HG03139 (cell line): ENCODE measurements around the gene ZC3H18.

ENCODE experiments used
- ATAC-seq: cut with Tn5 transposase; IDR thresholded peaks from one replicate; pipeline ENCODE4 v1.9.1; 2021; ENCODE audit not compliant: unreplicated experiment

ZC3H18 gene

GRCh38 chr16:88548985-88549384, 21.2 kb upstream of the ZC3H18 start:
- ATAC-seq, result no peak

GRCh38 chr16:88549671-88550245, 20.4 kb upstream of the ZC3H18 start:
- no peak for ATAC-seq

- ATAC-seq, result no peak
Observed at GRCh38 chr16:88550246-88550661, 19.9 kb upstream of the ZC3H18 start.

GRCh38 chr16:88552166-88552565, 18.0 kb upstream of the ZC3H18 start:
- no peak for ATAC-seq

GRCh38 chr16:88552815-88553214, 17.4 kb upstream of the ZC3H18 start:
- no peak for ATAC-seq

GRCh38 chr16:88553739-88554138, 16.5 kb upstream of the ZC3H18 start:
- no peak for ATAC-seq

- ATAC-seq, result no peak
Observed at GRCh38 chr16:88554711-88555264, 15.4 kb upstream of the ZC3H18 start.

- ATAC-seq, result no peak
Observed at GRCh38 chr16:88556294-88556988, 13.8 kb upstream of the ZC3H18 start.

GRCh38 chr16:88558457-88559442, 11.5 kb upstream of the ZC3H18 start:
- ATAC-seq, result no peak

- ATAC-seq, result no peak
Observed at GRCh38 chr16:88560714-88561484, 9.3 kb upstream of the ZC3H18 start.

GRCh38 chr16:88561485-88562359, 8.5 kb upstream of the ZC3H18 start:
- no peak for ATAC-seq

GRCh38 chr16:88566158-88566557, 4.0 kb upstream of the ZC3H18 start:
- no peak for ATAC-seq

GRCh38 chr16:88568710-88569613, 1.2 kb upstream of the ZC3H18 start:
- no peak for ATAC-seq

- peak; percentile 19 for ATAC-seq
Observed at GRCh38 chr16:88569614-88569984, 604 bp upstream of the ZC3H18 start.

- ATAC-seq, result no peak
Observed at GRCh38 chr16:88570691-88571092, 489 bp downstream of the ZC3H18 start.

- ATAC-seq, result no peak
Observed at GRCh38 chr16:88575251-88575650, 5.0 kb downstream of the ZC3H18 start.

- ATAC-seq, result no peak
Observed at GRCh38 chr16:88576307-88576706, 6.1 kb downstream of the ZC3H18 start.

- no peak for ATAC-seq
Observed at GRCh38 chr16:88577166-88577565, 7.0 kb downstream of the ZC3H18 start.
